ENCODE data around the gene BCL2L11. TPM values are rescaled to one million over a fixed set of nuclear protein-coding genes. Genes with fewer than 3 reads are reported as not detected.

The BCL2L11 gene
- total and polyA plus RNA-seq, 2 experiments from 2014 or later = 12.3 to 25.3 TPM

DNA sequence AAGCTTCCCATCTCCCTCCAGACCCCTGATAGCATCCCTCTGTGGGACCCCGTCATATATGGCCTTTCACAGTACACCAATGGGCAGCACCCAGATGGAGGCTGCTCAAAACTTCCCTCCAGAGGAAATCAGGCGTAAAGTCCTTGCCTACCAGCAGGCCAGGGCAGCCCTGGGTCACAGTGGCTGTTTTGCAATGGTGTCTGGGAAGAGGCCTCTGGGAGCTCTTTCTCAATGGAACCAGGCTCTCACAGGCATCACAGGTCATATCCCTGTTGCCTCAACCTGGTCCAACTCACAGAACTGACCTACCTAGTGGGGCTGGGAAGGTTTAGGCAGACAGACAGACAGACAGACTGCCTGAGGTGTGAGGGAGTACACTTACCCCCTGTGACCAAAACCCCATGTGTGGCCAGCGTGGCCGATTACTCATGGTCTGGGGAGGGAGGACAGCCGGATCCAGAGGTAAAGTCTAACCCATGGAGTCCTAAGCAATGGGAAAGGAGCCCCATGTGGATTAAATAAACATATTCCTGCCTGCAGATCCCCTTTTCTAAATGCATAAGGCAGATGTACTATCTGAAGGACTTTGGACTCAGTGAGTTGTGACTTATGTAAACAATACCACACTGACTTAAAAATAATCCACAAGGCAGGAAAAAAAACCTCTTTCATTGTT, 58.2 kb downstream of the BCL2L11 start:
- Histone ChIP-seq H3K27ac (peak overlapping the region; percentile 92), H3K4me2 (peak overlapping the region; percentile 30)

DNA sequence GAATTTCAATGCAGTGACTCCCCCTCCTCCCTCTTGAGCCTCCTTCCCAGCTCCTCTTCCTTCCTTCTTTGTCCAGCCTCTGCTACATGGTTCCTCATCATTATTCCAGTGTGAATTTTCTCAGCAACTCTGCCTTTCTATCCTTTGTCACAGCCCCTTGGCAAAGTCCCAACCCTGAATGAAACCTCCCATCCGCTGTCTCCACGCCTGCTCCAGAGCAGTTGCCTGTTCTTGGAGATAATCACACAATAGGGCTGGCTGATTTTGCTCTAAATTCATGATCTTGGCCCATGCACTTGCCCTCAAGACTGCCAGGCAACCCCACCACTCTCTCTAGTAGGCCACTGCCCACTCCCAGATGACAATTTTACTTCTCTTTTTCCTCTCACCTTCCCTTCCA, 61.4 kb downstream of the BCL2L11 start:
- H3K27me3 ChIP-seq = no peaks in the 10 kb centered on the region
- peaks cover 45% of the 10 kb centered on the region for H3K4me1 ChIP-seq (ENCODE audit: insufficient read depth)
- 95% methylated on average over 2 of the region's 2 CpGs for WGBS (ENCODE audit: low lambda C conversion rate, missing lambda C conversion rate)
- H3K4me3 ChIP-seq = no peak overlapping the region
- no peak overlapping the region for H2AFZ ChIP-seq
- no peak for TF ChIP-seq EZH2phosphoT487 (IDR thresholded peaks at IDR 0.05; ENCODE audit: low read depth, severe bottlenecking, unreplicated experiment)
- TF ChIP-seq, protein P1, sequence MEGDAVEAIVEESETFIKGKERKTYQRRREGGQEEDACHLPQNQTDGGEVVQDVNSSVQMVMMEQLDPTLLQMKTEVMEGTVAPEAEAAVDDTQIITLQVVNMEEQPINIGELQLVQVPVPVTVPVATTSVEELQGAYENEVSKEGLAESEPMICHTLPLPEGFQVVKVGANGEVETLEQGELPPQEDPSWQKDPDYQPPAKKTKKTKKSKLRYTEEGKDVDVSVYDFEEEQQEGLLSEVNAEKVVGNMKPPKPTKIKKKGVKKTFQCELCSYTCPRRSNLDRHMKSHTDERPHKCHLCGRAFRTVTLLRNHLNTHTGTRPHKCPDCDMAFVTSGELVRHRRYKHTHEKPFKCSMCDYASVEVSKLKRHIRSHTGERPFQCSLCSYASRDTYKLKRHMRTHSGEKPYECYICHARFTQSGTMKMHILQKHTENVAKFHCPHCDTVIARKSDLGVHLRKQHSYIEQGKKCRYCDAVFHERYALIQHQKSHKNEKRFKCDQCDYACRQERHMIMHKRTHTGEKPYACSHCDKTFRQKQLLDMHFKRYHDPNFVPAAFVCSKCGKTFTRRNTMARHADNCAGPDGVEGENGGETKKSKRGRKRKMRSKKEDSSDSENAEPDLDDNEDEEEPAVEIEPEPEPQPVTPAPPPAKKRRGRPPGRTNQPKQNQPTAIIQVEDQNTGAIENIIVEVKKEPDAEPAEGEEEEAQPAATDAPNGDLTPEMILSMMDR (IDR thresholded peaks at IDR 0.05; ENCODE audit: poor library complexity) = no peak
- TF ChIP-seq EZH2 (IDR thresholded peaks at IDR 0.05; ENCODE audit: borderline replicate concordance) = no peak
- no peaks in the 10 kb centered on the region for H3K36me3 ChIP-seq (replicated peaks; ENCODE audit: insufficient read depth, low read depth)
- no peaks in the 10 kb centered on the region for H3K9me2 ChIP-seq (replicated peaks; ENCODE audit: insufficient read depth)
- no peak overlapping the region for H3K4me2 ChIP-seq
- no peaks in the 10 kb centered on the region for H4K20me1 ChIP-seq (ENCODE audit: insufficient read depth, poor library complexity, severe bottlenecking)
- H3K79me2 ChIP-seq = no peaks in the 10 kb centered on the region
- no peak overlapping the region for H3K27ac ChIP-seq
- no peaks in the 10 kb centered on the region for H3K9me3 ChIP-seq (ENCODE audit: low read depth)
- DNase-seq (ENCODE audit: low spot score) = no peak

More for the DNA sequence above, 58.2 kb downstream of the BCL2L11 start:
- no peak overlapping the region for H2AFZ ChIP-seq
- WGBS (ENCODE audit: low lambda C conversion rate, missing lambda C conversion rate) = 59% methylated on average over 5 of the region's 5 CpGs
- TF ChIP-seq EZH2 (IDR thresholded peaks at IDR 0.05; ENCODE audit: borderline replicate concordance) = no peak
- no peak for TF ChIP-seq EZH2phosphoT487 (IDR thresholded peaks at IDR 0.05; ENCODE audit: low read depth, severe bottlenecking, unreplicated experiment)
- TF ChIP-seq, protein P1 (IDR thresholded peaks at IDR 0.05; ENCODE audit: poor library complexity) = no peak
- H3K27me3 ChIP-seq = no peaks in the 10 kb centered on the region
- H3K36me3 ChIP-seq (replicated peaks; ENCODE audit: insufficient read depth, low read depth) = no peaks in the 10 kb centered on the region
- DNase-seq (ENCODE audit: low spot score) = peak; percentile 66
- no peaks in the 10 kb centered on the region for H3K9me2 ChIP-seq (replicated peaks; ENCODE audit: insufficient read depth)
- peaks cover 31% of the 10 kb centered on the region for H3K4me1 ChIP-seq (ENCODE audit: insufficient read depth)
- H3K4me3 ChIP-seq = no peak overlapping the region
- no peaks in the 10 kb centered on the region for H3K9me3 ChIP-seq (ENCODE audit: low read depth)
- H4K20me1 ChIP-seq (ENCODE audit: insufficient read depth, poor library complexity, severe bottlenecking) = no peaks in the 10 kb centered on the region
- no peaks in the 10 kb centered on the region for H3K79me2 ChIP-seq

DNA sequence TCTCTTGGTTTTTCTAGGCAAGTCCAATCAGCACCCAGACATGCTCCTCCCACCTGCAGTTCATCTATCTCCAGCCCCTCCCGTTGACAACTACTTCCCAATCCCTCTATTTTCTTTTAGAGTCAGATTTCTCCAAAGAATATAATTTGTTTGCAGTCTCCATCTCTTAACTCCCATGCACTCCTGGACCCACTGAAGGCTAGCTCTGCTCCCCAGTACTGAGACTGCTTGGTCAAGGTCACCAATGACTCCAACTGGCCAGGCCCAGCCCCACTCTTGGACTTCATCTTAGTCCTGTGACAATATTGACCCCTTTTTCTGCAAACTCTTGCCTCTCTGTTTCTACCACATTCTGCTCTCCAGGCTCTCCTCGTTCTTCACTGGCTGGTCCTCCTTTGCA, 62.0 kb downstream of the BCL2L11 start:
- Histone ChIP-seq H3K4me2 (no peak overlapping the region), H3K36me3 (replicated peaks; ENCODE audit: insufficient read depth, low read depth) (no peaks in the 10 kb centered on the region), H3K27me3 (no peaks in the 10 kb centered on the region), H3K4me1 (ENCODE audit: insufficient read depth) (peaks cover 42% of the 10 kb centered on the region), H3K9me2 (replicated peaks; ENCODE audit: insufficient read depth) (no peaks in the 10 kb centered on the region), H3K79me2 (no peaks in the 10 kb centered on the region), H3K9me3 (ENCODE audit: low read depth) (no peaks in the 10 kb centered on the region), H3K27ac (no peak overlapping the region), H3K4me3 (no peak overlapping the region), H4K20me1 (ENCODE audit: insufficient read depth, poor library complexity, severe bottlenecking) (no peaks in the 10 kb centered on the region), H2AFZ (no peak overlapping the region)
- TF ChIP-seq EZH2 (IDR thresholded peaks at IDR 0.05; ENCODE audit: borderline replicate concordance) (no peak), EZH2phosphoT487 (IDR thresholded peaks at IDR 0.05; ENCODE audit: low read depth, severe bottlenecking, unreplicated experiment) (no peak)
- TF ChIP-seq, protein P1 (IDR thresholded peaks at IDR 0.05; ENCODE audit: poor library complexity) = no peak
- WGBS (ENCODE audit: low lambda C conversion rate, missing lambda C conversion rate) = 97% methylated on average over 2 of the region's 2 CpGs
- no peak for DNase-seq (ENCODE audit: low spot score)

Data from hepatocyte (in vitro differentiated cells).